HG03469 (cell line): ENCODE results near the gene CCDC150.
"Not testable (repeated sequence)": the region's sequence is repeated elsewhere in the genome, so short reads cannot be mapped to it uniquely, and the experiment has no call there.

Source experiments
- ATAC-seq: cut with Tn5 transposase; IDR thresholded peaks from one replicate; pipeline ENCODE4 v1.9.1; 2021; ENCODE audit warnings: mild to moderate bottlenecking, moderate library complexity, moderate number of reproducible peaks; ENCODE audit not compliant: unreplicated experiment

The CCDC150 gene

DNA sequence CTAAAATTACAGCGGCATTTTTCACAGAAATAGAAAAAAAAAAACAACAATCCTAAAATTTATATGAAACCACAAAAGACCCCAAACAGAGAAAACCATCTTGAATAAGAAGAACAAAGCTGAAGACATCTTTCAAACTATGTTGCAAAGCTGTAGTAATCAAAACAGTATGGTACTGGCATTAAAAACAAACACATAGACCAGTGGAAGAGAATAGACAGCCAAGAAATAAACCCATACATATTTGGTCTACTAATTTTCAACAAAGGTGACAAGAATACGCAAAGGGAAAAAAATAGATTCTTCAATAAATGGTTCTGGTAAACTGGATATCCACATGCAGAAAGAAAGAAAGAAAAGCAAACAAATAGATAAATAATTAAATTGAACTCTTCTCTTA is 9.0 kb upstream of the CCDC150 start:
- no peak for ATAC-seq

DNA sequence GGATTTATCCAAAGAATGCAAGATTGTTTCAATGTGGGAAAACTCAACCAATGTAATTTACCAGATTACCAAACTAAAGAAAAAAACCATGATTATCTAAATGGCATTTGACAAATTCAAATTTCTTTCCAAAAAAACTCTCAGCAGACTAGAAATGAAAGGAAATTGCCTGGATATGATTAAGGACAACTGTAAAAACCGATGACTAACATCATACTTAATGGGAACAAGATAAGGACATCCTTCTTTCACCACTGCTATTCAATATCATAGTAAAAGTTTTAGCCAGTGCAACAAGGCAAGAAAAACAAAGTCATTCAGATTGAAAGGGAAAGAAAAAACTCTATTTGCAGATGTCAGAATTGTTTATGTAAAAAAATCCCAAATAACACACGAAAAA is 4.4 kb upstream of the CCDC150 start:
- no peak for ATAC-seq

DNA sequence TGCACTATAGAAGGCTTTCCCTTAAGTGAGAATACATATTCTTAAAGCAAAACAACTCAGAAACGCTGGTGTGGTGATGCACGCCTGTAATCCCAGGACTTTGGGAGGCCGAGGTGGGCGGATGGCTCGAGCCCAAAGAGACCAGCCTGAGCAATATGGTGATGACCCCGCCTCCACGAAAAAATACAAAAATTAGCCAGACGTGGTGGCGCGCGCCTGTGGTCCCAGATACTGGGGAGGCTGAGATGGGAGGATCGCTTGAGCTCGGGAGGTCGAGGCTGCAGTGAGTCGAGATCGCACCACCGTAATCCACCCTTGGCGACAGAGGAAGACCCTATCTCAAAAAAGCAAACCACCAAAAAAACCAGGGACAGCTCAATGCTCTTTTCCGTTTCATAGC is 750 bp upstream of the CCDC150 start:
- no peak for ATAC-seq

DNA sequence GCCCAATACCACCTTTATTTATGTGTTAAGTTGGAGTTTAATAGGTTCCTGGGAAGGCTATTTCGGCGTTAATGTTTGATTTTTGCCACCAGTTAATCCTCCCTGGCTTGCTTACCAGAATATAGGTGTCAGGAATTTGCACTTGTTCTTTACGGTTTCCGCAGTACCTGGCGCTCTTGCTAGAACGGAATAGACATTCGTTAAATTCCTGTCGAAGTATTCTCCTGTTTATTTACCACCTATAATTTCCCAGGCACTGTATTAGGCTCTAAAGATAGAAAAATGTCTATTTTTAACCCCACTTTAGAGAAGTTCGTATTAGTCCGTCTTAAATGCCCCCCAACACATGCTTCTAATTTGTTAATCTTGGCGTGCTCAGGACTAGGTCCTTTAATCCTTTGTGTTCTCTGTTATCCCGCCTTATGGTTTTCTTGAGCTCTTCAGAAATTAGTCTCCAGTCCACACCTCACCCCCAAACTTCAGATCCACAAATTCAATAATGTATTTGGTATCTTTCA is 575 bp downstream of the CCDC150 start:
- ATAC-seq: no peak

DNA sequence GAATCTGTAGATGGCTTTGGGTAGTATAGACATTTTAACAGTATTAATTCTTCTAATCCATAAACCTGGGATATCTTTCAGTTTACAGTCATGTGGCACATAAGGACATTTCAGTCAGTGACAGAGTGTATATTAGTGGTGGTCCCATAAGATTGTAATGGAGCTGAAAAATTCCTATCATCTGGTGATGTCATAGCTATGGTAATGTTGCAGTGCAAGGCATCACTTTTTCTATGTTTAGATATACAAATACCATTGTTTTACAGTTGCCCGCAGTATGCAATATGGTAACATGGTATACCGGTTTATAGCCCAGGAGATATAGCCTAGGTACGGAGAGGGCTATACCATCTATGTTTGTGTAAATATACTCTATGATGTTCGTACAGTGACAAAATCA is 9.7 kb downstream of the CCDC150 start:
- no peak for ATAC-seq

DNA sequence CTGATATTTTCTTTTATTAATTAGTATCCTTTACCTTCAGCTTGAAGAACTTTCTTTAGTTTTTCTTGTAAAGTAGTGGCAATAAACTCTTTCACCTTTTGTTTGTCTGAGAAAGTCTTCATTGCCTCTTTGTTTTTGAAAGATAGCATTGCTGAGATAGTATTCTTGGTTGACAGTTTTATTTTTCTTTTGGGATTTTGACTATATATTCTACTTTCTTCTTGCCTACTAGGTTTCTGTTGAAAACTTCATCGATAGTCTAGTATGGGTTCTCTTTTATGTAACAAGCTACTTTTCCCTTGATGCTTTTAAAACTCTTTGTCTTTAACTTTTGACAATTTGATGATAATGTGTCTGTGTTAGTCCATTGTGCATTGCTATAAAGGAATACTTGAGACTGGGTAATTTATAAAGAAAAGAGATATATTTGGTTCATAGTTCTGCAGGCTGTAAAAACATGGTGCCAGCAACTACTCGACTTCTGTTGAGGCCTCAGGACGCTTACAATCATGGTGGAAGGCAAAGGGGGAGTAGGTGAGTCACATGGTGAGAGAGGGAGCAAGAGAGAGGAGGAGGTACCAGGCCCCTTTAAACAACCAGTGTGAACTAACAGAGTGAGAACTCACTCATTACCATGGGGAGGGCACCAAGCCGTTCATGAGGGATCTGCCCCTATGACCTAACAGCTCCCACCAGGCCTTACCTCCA is 12.0 kb downstream of the CCDC150 start:
- no peak for ATAC-seq

DNA sequence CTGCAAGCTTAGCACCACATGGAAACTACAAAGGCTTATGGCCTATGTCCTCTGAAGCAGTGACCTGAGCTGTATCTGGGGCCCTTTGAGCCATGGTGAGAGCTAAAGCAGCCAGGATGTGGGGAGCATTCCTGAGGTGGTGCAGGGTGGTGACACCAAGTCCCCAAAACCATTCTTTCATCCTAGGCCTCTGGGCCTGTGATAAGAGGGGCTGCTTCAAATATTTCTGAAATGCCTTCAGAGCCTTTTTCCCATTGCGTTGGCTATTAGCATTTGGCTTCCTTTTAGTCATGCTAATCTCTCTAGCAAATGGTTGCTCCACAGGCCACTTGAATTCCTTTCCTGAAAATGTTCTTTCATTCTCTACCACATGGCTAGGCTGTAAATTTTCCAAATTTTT is 13.4 kb downstream of the CCDC150 start:
- no peak for ATAC-seq

DNA sequence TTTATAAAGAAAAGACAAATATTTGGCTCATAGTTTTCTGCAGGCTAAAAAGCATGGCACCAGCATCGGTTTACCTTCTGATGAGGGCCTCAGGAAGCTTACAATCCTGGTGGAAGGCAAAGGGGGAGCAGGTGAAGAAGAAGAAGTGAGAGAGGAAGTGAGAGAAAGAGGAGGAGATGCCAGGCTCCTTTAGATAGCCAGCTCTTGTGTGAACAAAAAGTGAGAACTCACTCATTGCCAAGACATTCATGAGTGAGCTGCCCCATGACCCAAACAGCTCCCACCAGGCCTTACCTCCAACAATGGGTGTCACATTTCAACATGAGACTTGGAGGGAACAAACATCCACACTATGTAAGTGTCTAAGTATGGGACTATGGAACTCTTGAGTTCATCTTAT is 14.3 kb downstream of the CCDC150 start:
- no peak for ATAC-seq

DNA sequence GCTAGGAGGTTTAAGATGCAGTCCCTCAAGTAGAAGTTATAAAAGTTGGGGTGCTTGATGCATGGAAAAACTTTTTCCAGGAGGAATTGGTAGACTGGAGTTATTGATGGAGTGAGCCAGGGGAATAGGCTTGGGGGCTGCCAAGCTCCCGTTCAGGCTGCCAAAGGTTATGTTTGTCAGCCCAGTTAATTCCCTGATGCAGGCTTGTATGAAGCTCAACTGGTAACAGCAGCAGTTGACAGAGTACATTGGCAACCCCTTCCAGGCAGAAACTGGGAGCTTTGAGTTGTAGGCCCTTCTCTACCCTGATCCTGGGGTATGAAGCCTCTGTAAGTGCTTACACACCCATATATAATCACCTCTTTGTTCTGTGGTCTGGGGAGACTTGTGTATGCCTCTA is 16.2 kb downstream of the CCDC150 start:
- ATAC-seq: no peak

DNA sequence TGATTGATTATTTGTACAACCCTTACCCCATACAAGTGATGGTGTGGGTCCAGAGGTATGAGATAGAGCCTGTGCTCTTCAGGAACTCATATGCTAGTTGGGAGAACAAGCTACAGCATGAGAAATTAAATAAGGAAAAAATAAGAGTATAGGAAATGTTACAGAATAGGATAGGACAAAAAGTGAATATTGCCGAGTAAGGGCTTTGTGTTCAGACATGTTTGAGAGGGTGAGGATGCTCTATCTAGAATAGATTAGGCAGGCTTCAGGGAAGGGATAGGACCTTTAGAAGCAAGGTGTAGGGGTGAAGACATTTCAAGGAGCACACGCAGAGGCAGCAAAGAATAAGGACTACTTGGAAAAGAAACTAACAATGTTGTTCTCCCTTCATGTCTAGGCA is 17.8 kb downstream of the CCDC150 start:
- no peak for ATAC-seq

DNA sequence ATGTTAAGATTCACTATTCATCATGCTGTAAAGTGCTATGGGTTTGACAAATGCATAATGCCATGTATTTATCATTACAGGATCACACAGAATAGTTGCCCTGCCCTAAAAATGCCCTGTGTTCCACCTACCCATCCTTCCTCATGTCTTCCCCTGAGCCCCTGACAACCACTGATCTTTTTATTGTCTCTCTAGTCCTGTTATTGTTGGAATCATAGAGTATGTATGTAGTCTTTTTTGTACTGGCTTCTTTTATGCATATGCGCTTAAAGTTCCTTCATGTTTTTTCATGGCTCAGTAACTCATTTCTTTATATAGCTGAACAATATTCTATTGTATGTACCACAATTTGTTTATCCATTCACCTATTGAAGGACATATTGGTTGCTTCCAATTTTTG is 20.3 kb downstream of the CCDC150 start:
- ATAC-seq: no peak

DNA sequence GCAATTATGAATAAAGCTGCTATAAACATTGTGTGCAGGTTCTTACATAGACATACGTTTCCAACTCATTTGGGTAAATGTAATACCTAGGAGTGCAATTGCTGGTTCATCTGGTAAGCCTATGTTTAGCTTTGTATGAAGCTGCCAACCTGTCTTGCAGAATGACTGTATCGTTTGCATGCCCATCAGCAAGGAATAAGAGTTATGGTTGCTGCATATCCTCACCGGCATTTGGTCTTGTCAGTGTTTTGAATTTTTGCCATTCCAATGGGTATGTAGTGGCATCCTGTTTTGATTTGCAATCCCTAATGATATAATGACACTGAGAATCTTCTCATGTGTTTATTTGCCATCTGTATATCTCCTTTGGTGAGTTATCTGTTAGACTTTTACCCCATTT is 20.7 kb downstream of the CCDC150 start:
- ATAC-seq: no peak

DNA sequence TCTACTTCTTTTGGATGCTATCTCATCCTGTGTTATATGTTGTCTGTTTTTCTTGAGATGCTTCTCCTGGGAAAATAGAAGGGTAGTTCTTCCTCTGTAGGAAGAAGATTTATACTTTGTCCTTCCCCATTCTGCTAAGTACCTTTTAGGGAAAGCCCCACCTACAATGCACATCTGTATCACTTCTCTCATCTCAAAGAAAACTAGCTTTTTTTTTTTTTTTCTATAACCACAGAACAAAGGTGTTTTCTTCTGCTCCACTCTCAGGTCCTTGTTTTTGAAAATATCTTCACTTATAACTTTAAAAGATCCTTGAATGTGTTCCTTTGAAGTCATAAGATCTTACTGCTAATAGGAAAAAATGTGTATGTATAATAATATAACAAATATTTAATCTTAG is 30.8 kb downstream of the CCDC150 start:
- ATAC-seq: no peak

DNA sequence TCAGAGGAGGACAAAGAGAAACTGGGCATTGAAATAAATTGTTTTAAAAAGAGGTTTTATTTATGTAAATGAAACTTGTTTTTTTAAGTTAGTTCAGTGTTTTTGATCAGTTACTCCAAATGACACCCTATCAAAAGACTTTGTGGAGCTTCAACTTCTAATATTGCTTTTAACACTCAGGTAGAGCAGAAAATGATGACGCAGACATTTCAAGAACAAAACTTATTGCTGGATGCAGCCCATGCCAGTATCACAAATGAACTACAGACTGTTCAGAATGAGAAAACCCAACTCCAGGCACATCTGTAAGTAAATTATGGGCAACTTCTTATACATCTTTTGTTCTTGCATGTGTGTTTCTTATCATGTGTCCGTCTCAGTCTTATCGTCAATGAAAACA is 36.4 kb downstream of the CCDC150 start:
- ATAC-seq: no peak

DNA sequence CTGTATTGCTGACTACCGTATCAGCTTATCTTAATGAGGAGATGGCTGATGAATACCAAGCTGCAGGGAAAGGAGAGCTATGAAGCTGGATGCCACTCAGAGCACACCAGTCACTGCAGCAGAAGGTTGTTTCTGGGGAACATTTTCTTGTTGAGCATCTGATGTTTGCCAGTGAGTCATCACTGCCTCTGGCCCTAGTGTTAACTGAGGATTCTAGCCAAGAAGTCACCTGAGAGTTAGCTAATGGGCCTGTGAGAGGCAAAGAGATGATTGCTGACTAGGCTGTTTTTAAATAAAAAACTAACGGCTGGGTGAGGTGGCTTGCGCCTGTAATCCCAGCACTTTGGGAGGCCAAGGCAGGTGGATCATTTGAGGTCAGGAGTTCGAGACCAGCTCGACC is 37.9 kb downstream of the CCDC150 start:
- no peak for ATAC-seq

DNA sequence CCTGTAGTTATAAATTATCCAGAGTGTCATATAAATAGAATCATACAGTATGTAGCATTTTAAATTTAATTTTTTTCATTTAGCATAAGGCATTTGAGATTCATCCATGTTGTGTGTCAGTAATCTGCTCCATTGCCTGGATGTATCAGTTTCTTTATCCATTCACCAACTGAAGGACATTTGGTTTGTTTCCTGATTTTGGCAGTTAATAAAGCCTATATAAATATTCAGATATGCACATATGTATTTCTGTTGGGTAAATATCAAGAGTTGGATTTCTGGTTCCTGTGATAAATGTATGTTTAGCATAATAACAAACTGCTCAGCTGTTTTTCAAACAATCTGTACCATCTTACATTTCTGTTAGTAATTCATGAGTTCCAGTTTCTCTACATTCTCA is 39.9 kb downstream of the CCDC150 start:
- no peak for ATAC-seq

DNA sequence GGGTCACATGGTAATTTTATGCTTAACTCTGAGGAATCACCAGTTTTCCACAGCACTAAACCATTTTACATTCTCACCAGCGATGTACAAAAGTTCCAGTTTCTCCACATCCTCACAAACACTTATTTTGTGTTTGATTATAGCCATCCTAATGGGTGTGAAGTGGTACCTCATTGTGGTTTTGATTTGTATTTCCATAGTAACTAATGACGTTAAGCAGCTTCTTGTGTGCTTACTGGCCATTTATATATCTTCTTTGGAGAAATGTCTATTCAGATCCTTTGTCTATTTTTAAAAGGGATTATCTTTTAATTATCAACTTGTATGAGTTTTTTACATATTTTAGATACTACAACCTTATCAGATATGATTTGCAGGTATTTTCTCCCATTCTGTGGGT is 42.0 kb downstream of the CCDC150 start:
- ATAC-seq: no peak

DNA sequence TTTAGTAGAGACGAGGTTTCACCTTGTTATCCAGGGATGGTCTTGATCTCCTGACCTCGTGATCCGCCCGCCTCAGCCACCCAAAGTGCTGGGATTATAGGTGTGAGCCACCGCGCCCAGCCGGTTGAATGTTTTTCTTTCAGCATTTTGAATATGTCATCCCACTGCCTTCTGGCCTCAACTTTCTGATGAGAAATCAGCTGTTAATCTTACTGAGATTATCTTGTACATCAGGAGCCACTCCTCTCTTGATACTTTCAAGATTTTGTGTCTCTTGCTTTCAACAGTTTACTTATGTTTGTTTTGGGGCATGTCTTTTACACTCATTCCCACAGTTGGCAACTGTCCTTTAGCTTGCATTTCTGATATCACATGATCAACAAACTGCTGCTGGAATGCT is 46.3 kb downstream of the CCDC150 start:
- ATAC-seq: no peak

DNA sequence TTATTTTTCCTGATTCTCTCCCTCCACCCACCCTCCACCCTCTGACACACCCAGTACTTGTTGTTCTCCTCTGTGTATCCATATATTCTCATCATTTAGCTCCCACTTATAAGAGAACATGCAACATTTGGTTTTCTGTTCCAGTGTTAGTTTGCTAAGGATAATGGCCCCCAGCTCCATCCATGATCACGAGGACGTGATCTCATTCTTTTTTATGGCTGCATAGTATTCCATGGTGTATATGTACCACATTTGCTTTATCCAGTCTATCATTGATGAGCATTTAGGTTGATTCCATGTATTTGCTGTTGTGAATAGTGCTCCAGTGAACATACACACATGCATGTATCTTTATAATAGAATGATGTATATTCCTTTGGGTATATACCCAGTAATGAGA is 47.2 kb downstream of the CCDC150 start:
- ATAC-seq: not testable (repeated sequence)

DNA sequence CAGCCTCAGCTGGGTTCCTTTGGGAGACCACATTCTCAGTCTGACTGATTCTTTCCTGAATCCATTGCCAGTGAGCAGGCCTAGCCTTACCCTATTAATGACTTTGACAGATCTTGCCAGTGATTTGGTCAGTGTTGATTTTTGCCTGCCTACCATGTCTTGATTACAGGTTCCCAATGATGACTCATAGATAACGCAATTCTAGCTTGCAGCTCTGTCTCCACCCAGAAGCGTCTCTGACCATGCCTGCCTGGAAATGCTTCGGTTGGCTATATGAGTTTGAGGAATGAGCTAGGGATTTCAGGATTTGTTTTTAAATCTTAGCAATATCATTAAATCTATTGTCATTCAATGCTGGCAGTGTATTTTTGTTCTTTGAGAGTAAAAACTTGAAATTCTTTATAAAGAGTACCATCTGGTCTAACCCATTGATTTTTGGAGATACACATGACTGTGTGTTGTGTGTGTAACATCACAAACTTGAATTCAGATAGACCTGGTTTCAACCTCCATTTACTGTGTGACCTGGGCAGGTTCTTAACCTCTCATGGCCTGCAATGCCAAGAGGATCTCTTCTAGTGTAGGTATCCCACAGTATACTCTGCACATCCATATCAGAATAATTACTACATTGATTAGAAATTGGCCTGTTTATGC is 57.0 kb downstream of the CCDC150 start:
- ATAC-seq: no peak

DNA sequence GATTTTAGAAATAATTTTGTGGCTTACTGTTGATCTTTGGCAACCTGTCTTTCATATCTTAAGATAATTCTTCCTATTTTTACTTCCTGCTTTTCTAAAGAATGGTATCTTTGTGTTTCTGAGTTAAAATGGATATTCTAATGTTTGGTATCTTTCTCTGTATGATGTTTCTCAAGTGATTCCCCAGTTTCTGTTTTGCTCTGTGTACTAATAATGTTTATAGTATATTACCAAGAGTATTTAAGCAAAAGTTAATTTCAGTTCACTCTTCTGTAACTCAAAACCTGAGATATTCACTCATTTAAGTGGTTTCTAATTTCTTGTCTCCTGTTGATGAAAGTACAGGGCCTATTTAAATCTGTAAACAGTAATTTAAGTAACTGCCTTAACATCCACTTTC is 58.3 kb downstream of the CCDC150 start:
- no peak for ATAC-seq

DNA sequence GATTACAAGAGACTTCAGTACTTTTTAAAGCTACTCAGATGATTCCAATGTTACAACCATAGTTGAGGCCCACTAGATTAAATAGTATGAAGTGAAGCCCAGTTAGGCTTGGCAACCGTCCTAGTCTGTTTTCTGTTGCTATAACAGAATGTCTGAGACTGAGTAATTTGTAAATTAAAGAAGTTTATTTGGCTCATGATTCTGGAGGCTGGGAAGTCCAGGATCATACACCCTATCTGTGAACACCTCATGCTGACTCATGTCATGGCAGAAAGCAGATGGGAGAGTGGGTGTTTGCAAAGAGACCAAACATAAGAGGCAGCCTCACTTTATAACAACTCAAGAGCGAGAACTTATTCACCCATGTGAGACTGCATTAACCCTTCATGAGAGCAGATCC is 63.1 kb downstream of the CCDC150 start:
- ATAC-seq: no peak

DNA sequence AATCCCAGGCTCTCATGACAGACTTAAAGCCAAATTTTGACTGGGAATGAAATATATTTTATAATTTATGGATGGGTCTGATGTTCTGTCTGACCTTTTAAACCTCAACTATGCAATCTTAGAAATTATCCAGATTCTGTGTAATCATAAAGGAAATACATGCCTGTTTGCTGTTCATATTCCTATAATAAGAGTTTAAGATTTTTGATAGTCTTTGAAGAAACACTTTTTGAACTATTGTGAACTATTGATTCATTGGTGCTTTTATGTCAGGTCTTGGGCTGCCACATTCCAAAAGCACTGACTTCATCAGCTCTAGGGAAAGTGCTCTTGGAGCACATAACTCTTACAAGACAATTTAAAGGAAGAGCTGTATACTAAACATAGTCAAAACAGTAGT is 64.2 kb downstream of the CCDC150 start:
- no peak for ATAC-seq
